IPS-15b (cell line): Measurements from ENCODE around the gene SCAMP3.
A peak's percentile ranks its signal among the peaks of the same experiment; 100 is the strongest.
"Not testable (repeated sequence)": the region's sequence is repeated elsewhere in the genome, so short reads cannot be mapped to it uniquely, and the experiment has no call there.

Source experiments
- H3K27me3 ChIP-seq: one replicate; pipeline ENCODE4 v1.6.1; 2013; ENCODE audit warnings: low read length; ENCODE audit not compliant: control insufficient read depth, insufficient read depth
- H3K36me3 ChIP-seq: one replicate; pipeline ENCODE4 v1.6.1; 2013; ENCODE audit warnings: low read length; ENCODE audit not compliant: control insufficient read depth, insufficient read depth
- H3K4me1 ChIP-seq: one replicate; pipeline ENCODE4 v1.6.1; 2013; ENCODE audit warnings: mild to moderate bottlenecking, low read length; ENCODE audit not compliant: control insufficient read depth, insufficient read depth
- H3K4me3 ChIP-seq: one replicate; pipeline ENCODE4 v1.5.1; 2013; ENCODE audit warnings: low read depth, low read length
- H3K9ac ChIP-seq: one replicate; pipeline ENCODE4 v1.6.1; 2013; ENCODE audit warnings: low read depth, mild to moderate bottlenecking, low read length
- H3K9me3 ChIP-seq: one replicate; pipeline ENCODE4 v1.6.1; 2013; ENCODE audit warnings: mild to moderate bottlenecking, low read length; ENCODE audit not compliant: control insufficient read depth, insufficient read depth

Gene SCAMP3

DNA sequence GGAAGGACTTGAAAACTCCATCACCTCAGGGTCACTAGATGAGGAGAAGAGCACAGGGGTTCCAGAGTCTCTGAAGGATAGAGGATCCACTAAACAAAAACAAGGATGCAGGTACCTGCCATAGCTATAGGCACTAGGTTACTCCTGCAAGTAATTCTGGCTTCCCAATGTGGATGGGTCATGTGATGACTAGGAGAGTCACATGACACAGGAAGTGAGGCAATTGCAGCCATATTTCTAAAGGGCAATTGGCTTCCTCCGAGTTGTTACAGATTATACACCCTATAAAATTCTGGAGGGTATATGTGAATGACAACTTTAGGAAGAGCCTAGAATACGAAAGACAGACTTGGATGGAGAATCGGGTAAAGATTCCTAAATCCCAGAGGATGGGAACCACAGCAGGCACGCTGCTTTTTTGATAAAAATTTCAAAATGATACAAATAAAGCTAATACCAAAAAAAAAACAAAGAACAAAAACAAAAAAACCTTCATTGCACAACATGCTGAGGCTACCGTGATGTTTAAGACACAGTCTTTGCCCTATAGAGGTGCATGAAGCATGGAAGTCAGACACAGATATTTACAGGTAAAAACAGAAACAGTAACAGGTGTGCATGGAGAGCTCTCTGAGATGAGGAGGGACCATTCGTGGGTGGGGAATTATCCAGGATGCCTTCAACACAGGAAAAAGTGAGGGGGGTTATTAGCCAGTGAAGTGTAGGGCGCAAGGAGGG, 43.1 kb downstream of the SCAMP3 start:
- Histone ChIP-seq H3K4me3 (peak overlapping the region; percentile 27), H3K36me3 (peaks cover 4% of the 10 kb centered on the region), H3K27me3 (no peaks in the 10 kb centered on the region), H3K9ac (no peak overlapping the region), H3K9me3 (no peaks in the 10 kb centered on the region), H3K4me1 (no peaks in the 10 kb centered on the region)

DNA sequence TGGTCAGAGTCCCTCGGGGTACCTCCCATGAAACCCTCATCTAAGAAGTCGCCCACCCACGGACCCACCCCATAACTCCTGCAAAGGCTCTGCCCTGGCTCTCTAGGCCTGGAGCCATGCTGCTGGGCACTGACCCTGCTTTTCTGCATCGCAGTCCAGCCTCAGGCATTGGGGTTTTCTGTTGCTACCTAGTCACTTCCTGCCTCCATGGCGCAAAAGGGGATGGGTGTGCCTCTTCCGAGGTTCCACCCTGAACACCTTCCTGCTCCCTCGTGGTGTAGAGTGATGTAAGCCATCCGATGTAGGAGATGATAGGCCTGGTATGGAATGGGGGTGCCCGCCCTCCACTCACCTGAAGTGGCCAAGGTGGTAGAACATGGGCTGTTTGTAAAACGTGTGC, 47.5 kb downstream of the SCAMP3 start:
- not testable (repeated sequence) for H3K4me3 ChIP-seq, H3K4me1 ChIP-seq, H3K9me3 ChIP-seq, H3K27me3 ChIP-seq, H3K36me3 ChIP-seq, H3K9ac ChIP-seq

DNA sequence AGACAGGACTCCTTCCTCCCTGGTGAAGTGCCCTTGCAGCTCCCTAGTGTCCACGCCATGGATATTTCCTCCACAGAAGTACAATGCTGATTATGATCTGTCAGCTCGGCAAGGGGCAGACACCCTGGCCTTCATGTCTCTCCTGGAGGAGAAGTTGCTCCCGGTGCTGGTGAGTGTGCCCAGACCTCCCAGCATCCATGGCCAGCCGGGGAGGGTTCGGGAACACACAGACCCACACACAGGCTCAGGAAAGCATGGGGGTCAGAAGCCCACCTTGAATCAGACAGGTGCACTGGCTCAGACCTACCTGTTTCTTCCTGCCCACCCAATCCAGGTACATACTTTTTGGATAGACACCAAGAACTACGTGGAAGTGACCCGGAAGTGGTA, 50.1 kb downstream of the SCAMP3 start:
- H3K9ac ChIP-seq, H3K36me3 ChIP-seq, H3K4me1 ChIP-seq, H3K27me3 ChIP-seq, H3K4me3 ChIP-seq, H3K9me3 ChIP-seq: not testable (repeated sequence)

DNA sequence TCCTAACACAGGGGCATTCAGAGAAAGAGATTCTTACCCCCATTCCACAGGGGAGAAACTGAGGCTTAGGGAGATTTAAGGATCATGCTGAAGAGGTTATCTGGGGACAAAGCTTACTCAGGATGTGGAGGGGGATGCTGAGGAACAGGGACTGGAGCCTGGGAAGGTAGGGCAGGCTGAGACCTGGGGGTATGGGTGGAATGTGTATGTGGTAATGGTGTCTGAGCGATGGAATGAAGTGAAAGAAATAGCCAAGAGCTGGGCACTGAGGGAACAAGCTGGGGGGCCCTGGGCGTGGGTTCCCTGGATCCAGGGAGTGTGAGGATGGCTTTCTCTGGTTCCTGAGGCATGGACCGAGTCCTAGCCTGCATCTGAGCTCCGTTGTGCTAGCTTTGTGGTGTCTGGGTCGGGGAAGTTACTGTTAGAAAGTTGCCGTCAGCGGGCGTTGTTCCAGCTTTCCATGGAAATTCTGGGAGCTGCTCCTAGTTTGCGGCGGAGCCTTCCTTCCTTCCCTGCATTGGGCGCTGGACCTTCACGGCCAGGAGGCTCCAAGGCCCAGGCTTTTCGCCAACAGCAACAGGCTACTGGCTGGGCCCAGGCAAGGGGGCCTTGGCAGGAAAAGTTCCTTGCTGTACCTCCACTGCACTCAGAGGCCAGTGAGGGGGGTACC, 50.6 kb downstream of the SCAMP3 start:
- not testable (repeated sequence) for H3K9ac ChIP-seq, H3K9me3 ChIP-seq, H3K36me3 ChIP-seq, H3K4me1 ChIP-seq, H3K4me3 ChIP-seq, H3K27me3 ChIP-seq

DNA sequence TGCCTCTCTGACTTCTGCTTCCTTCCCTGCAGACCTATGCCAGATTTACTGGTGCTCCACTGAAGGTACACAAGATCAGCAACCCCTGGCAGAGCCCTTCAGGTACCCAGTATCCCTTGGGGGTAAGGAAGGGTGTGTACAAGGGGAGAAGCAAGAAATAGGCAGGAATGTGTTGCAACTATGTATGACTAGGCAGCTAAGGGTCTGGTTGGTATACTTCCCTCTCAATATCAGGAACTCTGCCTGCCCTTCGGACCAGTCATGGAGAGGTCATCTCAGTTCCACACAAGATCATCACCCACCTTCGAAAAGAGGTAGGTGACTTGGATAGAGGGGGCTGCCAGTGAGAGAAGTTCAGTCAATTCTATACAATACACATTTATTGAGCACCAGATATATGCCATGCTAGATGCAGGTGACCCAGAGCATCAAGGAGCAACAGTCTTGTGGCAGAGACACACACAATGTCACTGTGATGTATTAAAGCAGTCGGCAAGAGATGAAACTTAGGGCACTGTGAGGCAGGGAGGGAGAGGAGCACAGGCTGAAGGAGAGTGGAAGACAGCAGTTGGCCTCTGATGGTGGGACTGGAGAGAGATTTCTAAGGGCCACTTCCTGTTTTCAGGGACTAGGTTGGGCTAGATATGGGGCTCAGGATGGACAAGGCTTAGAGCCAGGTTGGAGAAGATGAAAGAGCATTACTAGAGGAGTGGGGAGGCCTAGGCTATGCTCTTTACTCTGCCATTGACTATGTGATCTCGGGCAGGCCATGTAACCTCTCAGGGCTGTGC, 51.7 kb downstream of the SCAMP3 start:
- H3K9me3 ChIP-seq = no peaks in the 10 kb centered on the region
- no peak overlapping the region for H3K4me3 ChIP-seq
- H3K4me1 ChIP-seq = no peaks in the 10 kb centered on the region
- peaks cover 6% of the 10 kb centered on the region for H3K36me3 ChIP-seq
- H3K9ac ChIP-seq = no peak overlapping the region
- H3K27me3 ChIP-seq = no peaks in the 10 kb centered on the region

DNA sequence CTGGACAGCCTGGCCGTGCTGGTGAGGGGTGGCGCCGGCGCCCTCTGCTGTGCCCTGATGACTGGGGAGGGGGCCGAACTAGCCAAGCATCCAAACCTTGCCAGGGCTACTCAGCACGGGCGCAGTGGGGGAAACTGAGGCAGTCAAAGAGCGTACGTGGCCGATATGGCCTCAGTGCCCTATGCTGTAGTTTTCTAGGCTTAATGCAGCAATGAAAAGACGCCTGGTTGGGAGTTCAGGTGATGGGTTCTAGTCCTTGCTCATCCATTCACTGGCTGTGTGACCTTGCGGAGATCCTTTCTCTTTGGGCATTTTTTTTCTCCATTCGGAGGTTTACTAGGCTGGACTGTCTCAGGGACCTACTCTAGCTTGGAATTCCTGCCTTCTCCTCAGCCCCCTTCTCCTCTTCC, 52.8 kb downstream of the SCAMP3 start:
- peaks cover 2% of the 10 kb centered on the region for H3K36me3 ChIP-seq
- H3K4me3 ChIP-seq = peak overlapping the region; percentile 67
- no peaks in the 10 kb centered on the region for H3K9me3 ChIP-seq
- no peaks in the 10 kb centered on the region for H3K4me1 ChIP-seq
- H3K27me3 ChIP-seq = no peaks in the 10 kb centered on the region
- peak overlapping the region; percentile 87 for H3K9ac ChIP-seq

DNA sequence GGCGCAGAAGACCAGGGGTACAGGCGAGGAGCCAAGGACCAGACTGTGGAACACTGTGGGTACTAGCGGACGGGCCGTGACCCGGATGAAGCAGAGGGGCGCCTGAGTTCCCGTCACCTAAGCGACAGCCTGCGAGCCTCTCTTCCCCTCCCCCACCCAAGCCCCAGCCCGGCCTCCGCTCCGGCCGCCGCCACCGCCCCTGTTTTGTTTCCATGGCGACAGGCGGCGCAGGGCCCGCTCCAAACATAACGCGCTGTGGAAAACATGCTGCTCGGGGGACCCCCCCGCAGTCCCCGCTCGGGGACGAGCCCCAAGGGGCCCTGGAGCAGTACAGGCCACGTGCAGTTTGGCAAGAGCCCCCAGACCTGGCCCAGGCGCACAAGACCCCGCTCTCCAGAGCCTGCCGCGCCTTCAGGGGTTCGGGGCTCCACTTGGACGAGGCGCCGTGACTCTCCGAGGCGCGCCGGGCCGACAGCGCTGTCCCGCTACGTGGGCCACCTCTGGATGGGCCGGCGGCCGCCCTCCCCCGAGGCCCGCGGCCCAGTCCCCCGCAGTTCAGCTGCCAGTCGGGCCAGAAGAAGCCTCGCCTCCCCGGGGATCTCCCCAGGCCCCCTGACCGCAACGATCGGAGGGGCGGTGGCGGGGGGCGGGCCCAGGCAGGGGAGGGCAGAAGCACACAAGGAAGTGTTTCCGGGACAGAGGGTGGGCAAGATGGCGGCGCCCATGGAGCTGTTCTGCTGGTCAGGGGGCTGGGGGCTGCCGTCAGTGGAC, 53.4 kb downstream of the SCAMP3 start, which contains the start of gene MTX1:
Gene MTX1, plus strand, starts transcription at position 155 of the 771 bp plus-strand sequence. Its CDS starts 110 bp downstream, at position 265.
- no peaks in the 10 kb centered on the region for H3K27me3 ChIP-seq
- H3K4me3 ChIP-seq = peak within 1 kb of the TSS; percentile 67
- H3K9ac ChIP-seq = peak within 1 kb of the TSS; percentile 87
- no peaks in the 10 kb centered on the region for H3K9me3 ChIP-seq
- H3K36me3 ChIP-seq = peaks cover 2% of the 10 kb centered on the region
- no peaks in the 10 kb centered on the region for H3K4me1 ChIP-seq

DNA sequence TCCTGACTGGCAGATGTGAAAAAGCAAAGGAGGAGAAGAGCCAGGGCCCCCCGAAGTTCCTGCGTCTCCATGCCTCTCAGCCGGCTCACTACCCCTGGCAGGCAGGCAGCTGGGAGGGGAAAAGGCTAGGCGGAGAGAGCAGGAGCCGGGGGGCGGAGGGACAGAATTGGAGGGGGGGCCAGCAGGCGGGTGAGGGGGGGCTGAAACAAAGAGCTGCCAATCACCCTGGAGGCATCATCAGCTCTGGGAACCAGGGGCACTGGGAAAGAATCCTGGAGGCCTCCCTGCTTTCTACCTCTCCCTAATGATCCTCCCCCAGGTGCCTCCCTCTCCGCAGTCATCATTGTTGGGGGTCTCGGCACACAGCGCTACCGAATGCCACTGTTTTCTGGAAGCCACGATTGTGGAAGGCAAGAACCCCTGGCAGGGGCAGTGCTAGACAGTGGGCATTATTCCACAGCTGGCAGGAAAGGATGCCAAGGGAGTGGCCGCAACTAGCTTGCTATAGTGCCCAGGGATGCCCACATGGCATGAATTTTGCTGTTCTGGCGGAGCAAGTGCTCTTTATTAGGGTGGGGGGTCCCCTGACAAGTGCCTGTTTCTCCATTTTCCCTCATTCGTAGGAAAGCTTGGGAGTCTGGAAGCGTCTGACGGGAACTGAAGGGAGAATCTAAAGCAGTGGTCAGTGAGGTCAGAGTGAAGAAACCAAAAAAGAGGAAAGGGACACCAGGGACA, 54.2 kb downstream of the SCAMP3 start, which contains the start of gene THBS3:
Gene THBS3, minus strand, starts transcription at position 92 of the 735 bp plus-strand sequence. Its CDS starts 21 bp downstream, at position 71.
- Histone ChIP-seq H3K9ac (peak within 1 kb of the TSS; percentile 51), H3K4me3 (peak within 1 kb of the TSS; percentile 67), H3K27me3 (no peaks in the 10 kb centered on the region), H3K9me3 (no peaks in the 10 kb centered on the region), H3K36me3 (peaks cover 4% of the 10 kb centered on the region), H3K4me1 (no peaks in the 10 kb centered on the region)

DNA sequence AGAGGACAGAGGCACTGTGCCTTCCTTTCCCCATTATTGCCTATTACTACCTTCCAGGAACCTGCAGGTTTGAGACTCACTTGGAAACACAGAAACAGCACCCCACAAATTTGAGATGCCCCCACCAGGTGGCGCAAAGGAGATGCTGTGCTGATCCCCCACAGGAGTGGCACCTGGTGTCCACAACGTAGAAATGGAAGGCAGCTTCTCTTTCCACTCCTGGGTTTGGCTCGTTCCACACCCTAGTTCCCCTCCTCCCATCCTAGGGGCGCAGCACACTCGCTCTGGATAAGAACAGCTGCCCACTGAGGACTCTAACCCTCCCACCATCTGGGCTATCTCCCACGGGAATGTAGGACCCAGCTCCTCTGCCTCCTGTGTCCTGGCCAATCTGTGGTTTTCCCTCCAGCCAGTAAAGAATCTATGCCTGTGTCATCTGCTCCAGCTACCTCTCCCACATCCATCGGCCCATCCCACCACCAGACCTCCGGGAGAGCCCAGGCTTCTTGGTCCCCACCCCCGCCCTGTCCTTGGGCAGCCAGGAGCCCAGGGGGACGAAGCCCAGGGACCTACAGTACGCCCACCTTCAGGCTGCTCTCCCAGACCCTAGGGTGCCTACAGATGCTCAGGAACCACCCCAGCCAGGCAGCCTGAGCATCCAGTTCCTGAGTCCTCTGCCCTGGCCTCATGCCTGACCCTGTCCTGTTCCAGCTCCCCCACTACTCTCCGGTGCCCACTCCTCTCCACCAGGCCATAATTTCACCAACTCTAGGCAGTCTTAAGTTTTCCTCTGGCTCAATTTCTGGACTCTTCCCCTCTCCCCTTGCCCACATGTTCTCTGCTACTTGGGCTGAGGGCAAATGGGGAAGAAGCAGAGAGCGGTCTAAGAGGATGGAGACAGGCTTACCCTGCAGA, 55.0 kb downstream of the SCAMP3 start:
- Histone ChIP-seq H3K36me3 (peaks cover 9% of the 10 kb centered on the region), H3K27me3 (no peaks in the 10 kb centered on the region), H3K9ac (peak overlapping the region; percentile 51), H3K9me3 (no peaks in the 10 kb centered on the region), H3K4me1 (no peaks in the 10 kb centered on the region), H3K4me3 (peak overlapping the region; percentile 59)
